Activated T-helper 9 cell treated with anti-CD3 and anti-CD28 coated beads, Interleukin-2, amount 50 U/mL, for 16 hours (primary cell): Measurements from ENCODE around the gene YAP1.
"Not testable (repeated sequence)": the region's sequence is repeated elsewhere in the genome, so short reads cannot be mapped to it uniquely, and the experiment has no call there.

ENCODE experiments used
- DNase-seq: peaks from one replicate; pipeline ENCODE4 v3.0.0-alpha.2; 2020; ENCODE audit warnings: low read depth

Gene YAP1

DNA sequence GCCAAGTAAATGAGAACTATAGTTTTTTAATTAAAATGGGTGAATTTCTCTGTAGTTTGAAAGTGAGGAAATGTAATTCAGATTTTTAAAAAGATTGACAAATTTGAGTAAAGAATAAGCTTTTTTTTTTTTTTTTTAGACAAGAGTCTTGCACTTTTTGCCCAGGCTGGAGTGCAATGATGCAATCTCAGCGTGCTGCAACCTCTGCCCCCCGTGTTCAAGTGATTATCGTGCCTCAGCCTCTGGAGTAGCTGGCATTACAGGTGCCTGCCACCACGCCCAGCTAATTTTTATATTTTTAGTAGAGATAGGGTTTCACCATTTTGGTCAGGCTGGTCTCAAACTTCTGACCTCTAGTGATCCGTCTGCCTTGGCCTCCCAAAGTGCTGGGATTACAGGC lies 90.1 kb downstream of the YAP1 start:
- not testable (repeated sequence) for DNase-seq

DNA sequence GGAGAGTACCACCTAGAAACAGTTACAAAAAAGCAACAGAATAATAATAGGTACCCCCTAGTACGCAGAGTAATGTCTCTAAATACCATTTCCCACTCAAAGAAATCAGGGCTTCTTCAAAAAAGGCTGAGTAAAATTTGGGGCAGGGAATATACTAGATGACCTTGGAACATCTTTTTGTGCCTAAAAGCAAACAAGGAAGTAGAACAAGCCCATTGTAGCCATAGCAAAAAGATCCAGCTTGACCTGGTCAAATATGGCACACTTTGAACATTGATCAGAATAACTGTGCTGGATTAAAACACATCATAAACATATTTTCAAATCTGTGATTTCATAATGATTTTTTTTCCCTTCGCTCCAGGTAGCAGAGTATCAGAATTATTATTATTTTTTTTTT lies 91.5 kb downstream of the YAP1 start:
- no peak for DNase-seq

DNA sequence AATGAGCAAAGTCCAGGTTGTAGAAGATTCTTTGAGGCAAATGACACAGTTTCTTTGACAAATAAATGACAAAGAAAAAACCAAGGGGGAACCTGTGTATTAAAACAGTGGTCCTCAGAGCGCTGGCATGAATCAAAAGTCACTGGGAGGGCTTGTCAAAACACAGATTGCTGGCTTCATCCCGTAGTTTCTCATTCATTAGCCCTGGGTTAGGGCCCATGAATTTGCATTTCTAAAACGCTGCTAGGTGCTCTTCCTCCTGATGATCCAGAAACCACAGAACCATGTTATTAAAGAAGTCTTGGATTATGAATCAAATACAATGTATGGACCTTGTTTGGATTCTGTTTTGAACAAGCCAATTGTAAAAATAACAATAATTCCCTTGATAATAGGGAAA lies 92.7 kb downstream of the YAP1 start:
- DNase-seq, result no peak

DNA sequence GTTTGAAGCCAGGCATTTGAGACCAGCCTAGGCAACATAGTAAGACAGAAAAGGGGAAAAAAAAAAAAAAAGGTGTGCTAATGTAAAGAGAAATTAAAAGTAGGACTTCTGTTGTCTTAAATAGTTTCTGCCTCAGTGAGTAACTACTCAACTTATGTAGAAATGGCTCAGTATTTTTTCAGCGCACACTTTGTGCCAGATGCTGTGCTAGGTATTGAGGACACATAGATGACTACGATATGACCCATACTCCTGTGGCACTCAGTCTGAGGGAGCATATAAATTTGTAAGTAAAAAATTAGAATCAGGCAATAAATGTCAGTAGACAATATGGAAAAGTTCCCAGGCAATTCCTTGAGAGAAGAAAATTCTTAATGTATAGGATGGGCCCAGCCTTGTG lies 93.9 kb downstream of the YAP1 start:
- DNase-seq, result no peak

DNA sequence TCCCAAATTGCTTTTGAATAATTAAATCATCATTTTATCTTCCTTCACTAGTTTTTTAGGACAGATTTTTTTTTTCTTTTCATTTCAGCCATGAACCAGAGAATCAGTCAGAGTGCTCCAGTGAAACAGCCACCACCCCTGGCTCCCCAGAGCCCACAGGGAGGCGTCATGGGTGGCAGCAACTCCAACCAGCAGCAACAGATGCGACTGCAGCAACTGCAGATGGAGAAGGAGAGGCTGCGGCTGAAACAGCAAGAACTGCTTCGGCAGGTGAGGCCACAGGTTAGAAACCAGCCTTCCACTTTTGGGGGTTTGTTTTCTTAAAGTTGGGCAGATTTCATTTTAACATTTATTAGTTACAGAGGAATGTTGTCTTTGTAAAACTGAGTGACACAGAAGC lies 95.6 kb downstream of the YAP1 start:
- no peak for DNase-seq

DNA sequence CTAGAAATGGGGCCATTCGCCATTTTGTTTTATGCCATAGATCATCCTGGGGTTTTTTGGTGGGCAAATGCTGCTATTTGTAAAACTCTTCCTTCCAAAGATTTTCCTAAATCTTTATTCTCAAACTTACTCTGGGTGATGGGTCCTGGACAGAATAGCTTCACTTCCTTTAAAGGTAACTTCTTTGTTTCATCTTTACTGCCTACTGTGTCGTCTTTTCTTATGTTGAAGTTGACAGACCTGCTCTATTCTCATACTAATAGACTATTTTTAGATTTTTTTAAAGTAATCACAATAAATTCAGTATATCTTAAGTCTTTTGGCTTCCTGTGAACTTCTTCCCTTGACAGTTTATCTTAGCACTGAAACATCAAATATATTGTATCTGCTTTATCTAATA lies 98.6 kb downstream of the YAP1 start:
- DNase-seq, result no peak

DNA sequence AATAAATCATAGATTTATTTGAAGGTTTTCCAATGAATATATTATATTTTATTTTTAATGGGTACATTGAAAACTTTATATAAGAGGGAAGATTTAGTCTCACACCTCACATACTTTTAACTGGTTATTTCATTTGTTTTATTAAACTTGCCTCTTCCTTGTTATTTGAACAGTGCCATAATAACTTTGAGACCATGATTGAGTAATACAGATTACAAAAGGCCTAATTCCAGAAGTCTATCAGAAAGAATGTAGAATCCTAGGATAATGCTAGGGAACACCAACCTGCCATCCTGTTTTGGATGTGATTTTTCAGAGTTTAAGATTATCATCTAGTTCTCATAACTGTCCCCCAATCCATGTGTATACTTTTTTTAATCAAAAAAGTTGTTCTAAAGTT lies 104.4 kb downstream of the YAP1 start:
- DNase-seq, result no peak

DNA sequence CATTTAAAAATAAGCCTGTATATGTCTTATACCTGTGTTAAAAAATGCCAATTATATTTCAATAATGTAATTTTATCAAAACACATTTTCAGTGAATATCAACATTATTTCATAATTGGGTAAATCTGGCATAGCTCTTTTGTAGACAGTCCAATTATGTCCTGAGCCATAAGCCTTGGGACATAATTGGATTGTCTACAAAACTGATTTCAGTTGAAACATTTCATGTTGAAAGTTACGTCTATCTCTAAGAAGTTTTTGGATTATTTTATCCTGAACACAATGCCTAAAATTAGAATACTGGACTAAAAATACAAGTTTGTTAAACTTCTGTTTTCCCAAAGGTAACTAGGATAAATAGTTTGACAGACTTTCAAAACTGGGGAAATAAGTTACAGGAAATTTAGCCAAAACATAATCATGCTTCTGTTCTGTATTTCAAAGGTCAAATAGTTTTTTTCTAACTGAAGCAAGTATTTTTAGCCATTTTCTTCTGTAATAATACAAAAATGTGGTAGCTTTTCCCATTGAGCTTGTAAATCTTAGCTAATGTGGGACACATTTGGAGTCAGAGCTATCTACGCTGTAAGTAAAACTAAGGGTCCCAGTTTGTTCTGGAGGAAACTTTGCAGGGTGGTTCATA lies 106.3 kb downstream of the YAP1 start:
- DNase-seq, result no peak

DNA sequence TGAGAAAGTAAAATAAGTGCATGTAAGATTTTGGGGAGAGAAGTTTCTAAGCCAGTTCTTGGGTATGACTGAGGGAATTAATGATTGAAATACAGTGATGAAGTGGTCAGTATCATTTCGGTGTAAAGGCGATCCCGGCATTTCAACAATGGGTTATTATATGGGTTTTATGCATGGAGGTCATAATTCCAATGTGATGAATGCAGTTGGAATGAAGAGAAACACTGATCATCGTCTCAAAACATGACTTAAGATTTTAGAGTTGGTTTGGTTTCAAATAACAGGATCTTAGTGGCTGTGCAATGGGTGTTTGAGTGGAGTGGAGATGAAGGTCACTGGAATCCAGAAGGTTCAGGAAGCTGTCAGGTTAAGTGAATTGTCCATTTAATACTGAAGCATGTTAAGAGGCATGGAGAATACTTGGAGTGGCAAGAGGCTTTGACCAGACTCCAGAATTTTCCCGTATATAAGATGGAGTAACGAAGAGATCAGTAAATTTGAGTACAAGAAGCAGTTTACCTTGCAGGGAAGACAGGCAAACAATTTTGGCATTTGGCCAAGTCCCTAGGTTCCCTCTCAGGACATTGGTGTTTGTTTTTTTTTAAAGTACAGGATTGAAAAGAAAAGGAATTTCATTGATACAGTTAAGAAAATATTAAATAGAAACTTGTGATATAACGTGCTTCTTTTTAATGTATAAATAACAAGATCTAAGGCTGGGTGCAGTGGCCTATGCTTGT lies 110.7 kb downstream of the YAP1 start:
- DNase-seq, result no peak

DNA sequence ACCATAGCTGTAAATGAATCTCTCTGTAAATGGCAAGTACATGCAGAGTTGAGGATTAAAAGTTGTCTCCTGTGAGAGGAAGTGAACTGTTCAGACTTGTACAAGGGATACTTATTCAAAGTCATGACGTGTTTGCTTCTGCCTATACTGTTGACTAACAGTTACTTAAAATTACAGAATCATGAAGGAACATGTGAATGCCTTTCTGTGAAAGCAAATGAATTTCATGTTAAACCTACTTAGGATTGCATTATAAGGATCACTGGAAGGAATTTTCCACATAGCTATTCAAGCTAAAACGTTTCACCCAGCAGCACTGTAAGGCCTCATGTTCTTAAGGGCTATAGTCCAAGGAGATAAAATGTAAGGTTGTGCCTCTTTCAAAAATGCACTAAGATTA lies 113.6 kb downstream of the YAP1 start:
- no peak for DNase-seq

DNA sequence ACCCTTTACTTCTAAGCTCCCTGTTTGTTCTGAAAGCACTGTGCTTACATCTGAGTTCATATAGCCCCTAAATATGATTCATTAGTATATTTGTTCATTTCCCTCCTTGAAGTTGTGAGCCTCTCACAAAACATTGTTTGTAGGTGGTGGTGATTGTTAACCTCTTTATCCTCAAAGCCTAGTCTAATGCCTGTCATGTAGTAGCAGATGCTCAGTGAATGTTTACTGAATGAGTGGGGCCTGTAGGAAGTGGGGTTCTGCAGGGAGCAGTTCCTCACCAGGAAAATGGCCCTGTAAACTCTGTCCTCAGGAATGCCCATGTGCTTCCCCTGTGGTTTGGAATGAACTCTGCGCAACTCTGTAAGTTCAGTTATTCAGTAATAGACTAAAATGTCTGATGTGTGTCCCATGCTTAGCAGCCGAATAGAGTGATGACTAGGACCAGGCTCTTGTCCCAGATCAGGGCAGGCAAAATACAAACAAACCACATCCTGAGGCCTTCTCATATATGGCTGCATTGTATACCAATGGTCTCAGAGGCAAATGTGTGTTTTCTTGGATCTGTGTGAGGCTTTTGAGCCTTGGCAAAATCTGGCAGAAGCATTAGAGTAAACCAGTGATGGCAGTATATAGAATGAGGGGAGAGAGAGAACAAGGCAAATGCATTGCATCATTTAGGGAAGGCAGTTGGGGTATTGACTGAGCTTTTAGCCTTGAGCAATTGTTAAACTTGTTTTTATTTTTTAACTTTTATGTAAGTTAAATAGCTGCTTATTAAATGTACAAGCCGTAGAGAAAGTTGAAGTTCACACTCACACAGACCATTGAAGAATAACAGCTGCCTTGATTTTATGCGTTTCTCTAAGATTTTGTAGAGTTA lies 115.7 kb downstream of the YAP1 start:
- DNase-seq, result no peak

DNA sequence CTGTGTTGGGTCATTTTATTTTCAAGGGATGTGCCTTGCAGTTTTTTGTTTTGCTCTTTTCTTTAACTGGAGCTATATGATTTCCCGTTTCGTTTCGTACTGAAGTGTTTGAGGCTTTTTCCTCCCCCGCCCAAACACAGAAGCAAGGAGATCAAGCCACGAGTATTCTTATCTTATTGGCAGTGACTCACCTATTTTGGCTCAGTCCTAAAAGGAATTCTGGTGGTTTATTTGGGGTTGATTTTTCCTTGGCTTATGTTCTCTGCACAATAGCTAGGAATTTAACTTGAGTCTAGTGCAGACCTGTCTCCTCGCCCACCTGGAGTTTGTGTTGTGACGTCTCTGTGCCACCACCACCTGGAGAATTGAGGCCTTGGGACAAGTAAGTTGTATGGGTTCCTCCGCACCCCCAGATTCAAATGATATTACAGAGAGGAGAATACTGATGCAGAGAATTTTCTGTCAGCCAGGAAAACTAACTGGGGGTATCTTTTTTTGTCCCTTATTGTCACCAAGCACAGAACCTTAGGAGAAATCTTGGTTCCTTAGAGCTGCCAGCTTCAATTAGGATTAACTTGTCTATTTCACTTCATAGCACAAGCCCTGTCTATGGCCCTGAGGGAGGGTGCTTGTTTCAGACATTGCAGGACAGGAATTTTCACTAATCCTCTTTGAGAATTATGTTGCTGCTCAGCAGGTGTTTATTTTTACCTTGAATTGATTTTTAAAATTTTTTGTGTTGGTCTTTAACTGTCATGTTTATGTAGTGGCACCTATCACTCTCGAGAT lies 116.6 kb downstream of the YAP1 start:
- no peak for DNase-seq

DNA sequence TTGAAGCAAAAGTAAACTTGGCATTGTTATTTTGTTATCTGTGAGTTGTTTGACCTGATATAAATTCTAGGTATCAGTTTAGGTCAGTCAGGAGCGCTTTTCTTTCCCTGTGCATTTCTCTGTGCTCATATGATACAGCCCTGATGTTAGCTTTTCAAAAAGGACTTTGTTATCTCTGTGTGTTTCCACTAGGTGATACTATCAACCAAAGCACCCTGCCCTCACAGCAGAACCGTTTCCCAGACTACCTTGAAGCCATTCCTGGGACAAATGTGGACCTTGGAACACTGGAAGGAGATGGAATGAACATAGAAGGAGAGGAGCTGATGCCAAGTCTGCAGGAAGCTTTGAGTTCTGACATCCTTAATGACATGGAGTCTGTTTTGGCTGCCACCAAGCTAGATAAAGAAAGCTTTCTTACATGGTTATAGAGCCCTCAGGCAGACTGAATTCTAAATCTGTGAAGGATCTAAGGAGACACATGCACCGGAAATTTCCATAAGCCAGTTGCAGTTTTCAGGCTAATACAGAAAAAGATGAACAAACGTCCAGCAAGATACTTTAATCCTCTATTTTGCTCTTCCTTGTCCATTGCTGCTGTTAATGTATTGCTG lies 119.4 kb downstream of the YAP1 start:
- no peak for DNase-seq

DNA sequence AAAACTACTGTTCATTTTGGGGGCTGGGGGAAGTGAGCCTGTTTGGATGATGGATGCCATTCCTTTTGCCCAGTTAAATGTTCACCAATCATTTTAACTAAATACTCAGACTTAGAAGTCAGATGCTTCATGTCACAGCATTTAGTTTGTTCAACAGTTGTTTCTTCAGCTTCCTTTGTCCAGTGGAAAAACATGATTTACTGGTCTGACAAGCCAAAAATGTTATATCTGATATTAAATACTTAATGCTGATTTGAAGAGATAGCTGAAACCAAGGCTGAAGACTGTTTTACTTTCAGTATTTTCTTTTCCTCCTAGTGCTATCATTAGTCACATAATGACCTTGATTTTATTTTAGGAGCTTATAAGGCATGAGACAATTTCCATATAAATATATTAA lies 119.9 kb downstream of the YAP1 start:
- no peak for DNase-seq

DNA sequence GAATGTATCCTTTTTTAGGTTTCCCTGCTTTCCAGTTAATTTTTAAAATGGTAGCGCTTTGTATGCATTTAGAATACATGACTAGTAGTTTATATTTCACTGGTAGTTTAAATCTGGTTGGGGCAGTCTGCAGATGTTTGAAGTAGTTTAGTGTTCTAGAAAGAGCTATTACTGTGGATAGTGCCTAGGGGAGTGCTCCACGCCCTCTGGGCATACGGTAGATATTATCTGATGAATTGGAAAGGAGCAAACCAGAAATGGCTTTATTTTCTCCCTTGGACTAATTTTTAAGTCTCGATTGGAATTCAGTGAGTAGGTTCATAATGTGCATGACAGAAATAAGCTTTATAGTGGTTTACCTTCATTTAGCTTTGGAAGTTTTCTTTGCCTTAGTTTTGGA lies 120.7 kb downstream of the YAP1 start:
- DNase-seq, result no peak

DNA sequence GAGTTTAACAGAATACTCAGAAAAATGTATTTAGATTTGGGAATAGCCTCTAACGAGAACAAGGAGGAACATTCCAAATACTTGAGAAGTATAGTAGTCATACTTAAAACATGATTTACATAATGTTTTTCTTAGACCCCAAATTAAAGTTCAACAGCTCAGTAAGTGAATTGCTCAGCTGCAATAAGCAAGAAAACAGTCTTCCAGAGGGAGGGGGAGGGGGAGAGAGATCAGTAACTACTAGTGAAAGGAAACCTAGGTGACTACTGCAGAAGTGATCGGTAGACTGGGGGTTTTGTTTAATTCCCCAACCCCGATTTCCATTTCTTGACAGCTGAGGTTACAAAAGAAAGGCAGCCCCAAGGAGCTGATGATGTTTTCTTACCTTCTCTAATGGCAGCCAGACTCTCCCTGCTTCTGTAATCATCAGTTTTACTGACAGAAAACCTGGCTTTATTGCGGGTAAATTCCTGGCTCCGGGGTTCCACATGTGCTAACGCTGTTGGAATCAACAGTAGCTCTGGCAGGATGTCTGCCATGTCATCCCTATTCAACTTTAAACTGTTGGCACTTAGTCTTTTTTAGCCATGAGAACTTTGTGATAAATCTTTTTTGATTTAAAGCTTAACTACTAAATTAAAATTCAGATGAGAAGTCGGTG lies 124.7 kb downstream of the YAP1 start:
- DNase-seq, result no peak

DNA sequence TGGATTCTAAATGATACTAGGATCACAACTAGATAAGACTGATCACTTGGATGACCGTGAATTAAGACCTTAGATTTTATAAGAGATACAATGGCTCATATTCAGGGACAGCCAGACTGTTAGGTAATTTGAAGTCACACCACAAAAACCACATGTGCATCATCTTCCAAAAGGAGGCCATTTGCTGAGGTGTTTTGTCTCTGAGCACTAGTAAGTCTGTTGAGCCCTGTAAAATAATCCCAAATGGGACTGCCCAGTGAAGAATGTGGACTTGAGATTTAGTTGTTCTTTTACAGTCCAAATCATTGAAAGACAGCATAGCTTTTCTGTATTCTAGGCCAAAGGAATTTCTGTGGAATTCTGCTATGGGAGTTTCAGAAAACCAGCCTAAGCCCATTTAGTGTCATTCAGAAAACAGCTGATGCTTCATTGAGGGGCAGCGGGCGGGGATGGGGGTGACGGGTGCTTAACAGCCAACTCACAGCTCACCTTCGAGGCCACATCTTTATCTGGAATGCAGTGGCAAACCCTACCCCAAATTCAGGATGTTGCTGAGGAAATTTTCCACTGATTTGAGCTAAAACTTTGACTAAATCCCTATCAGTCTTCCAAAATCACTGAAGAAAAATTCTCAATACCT lies 127.0 kb downstream of the YAP1 start:
- DNase-seq, result no peak

DNA sequence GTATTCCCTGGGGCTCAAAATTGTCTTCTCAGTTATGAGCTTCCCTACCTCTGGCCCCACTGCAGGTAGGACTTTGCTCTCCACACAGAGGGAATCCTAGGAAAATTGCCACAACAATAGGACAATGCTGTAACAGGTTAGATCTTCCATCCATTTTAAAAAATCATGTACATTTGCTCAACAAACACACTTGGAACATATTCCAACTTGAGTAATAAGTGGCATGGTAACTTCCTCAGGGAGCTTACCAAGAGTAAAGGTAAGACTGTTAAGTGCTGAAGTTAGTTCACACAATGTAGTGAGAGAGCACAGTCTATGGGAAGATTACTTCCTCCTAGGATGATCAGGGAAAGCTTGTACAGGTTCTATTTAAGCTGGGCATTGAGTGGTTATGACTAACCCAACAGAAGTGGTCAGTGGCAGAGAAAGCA lies 128.2 kb downstream of the YAP1 start:
- no peak for DNase-seq

DNA sequence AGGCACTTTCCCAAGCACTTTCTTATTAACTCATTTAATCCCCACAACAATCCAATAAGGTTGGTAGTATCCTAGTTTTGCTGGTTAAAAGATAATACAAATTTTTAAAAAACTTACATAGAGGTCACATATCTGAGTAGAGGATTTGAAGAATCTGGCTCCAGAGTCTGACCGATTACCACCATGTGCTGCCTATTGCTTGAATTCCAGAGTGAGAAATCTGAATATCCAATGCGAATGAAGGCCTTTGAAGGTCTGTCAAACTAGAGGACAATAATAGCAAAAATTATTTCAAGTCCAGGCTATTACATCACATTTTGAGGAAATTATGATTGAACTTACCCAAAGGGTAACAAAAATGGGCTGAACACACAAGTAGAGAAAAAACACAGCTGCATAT lies 129.2 kb downstream of the YAP1 start:
- no peak for DNase-seq

DNA sequence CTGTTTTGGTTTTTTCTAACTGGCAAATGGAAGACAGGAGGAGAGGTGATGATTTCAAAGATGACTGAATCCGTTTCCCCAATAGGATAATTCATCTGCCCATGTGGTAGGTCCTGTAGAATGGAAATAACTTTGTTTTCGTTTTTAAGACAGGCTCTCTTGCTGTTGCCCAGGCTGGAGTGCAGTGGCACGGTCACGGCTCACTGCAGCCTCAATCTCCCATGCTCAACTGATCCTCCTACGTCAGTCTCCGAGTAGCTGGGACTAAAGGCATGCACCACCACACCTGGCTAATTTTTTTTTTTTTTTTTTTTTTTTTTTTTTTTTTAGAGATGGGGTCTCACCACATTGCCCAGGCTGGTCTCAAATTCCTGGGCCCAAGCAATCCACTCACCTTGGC lies 129.7 kb downstream of the YAP1 start:
- no peak for DNase-seq

DNA sequence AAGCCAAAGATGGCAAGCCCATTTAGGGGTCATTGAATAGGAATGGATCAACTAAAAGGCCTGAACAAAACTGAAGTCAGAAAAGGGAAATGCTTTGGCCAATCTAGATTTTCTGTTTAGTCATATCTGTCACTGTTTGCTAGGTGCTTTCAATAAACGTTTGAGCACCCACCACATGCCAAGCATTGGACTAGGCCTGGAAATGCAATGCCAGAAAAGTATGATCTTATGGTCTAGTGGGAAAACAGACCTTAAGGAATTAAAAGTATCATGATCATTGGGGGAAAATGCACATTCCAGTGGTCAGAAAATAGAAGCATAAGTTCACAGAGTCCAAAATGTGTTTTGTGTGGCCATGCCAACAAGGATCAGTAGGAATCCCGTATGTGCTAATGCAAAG lies 130.3 kb downstream of the YAP1 start:
- no peak for DNase-seq
